Measurements from ENCODE around the gene ZFP36L1. TPM values are rescaled to one million over a fixed set of nuclear protein-coding genes. Genes with fewer than 3 reads are reported as not detected.

ZFP36L1 gene
- total and polyA plus RNA-seq, 2 experiments from 2014 or later: 219 to 1,327 TPM

- Histone ChIP-seq H3K36me3 (no peaks in the 10 kb centered on the region), H3K4me3 (no peak overlapping the region), H3K9me3 (ENCODE audit: low read depth) (no peaks in the 10 kb centered on the region), H3K27ac (peak overlapping the region; percentile 73), H3K4me1 (ENCODE audit: low read depth) (peaks cover 69% of the 10 kb centered on the region), H3K27me3 (no peaks in the 10 kb centered on the region)
- TF ChIP-seq CTCF (IDR thresholded peaks at IDR 0.05; ENCODE audit: low read depth, low read length): no peak
- no peak for DNase-seq (ENCODE audit: low read depth in 1 of 2, low spot score in 1 of 2)
These were observed 40.4 kb downstream of the ZFP36L1 start for GRCh38 chr14:68752271-68753006.

- no peak for TF ChIP-seq CTCF (IDR thresholded peaks at IDR 0.05; ENCODE audit: low read depth, low read length)
- Histone ChIP-seq H3K4me3 (no peak overlapping the region), H3K27ac (peak overlapping the region; percentile 90), H3K27me3 (no peaks in the 10 kb centered on the region), H3K4me1 (ENCODE audit: low read depth) (peaks cover 64% of the 10 kb centered on the region), H3K9me3 (ENCODE audit: low read depth) (no peaks in the 10 kb centered on the region), H3K36me3 (no peaks in the 10 kb centered on the region)
- DNase-seq (ENCODE audit: low read depth in 1 of 2, low spot score in 1 of 2): peak in 1 of 2 donors; percentile 81
These were observed 43.1 kb downstream of the ZFP36L1 start for GRCh38 chr14:68749487-68750475.

- Histone ChIP-seq H3K36me3 (no peaks in the 10 kb centered on the region), H3K9me3 (ENCODE audit: low read depth) (no peaks in the 10 kb centered on the region), H3K27me3 (no peaks in the 10 kb centered on the region), H3K4me1 (ENCODE audit: low read depth) (peaks cover 61% of the 10 kb centered on the region), H3K27ac (peak overlapping the region; percentile 90), H3K4me3 (no peak overlapping the region)
- no peak for TF ChIP-seq CTCF (IDR thresholded peaks at IDR 0.05; ENCODE audit: low read depth, low read length)
- DNase-seq (ENCODE audit: low read depth in 1 of 2, low spot score in 1 of 2): no peak
These were observed 44.2 kb downstream of the ZFP36L1 start for GRCh38 chr14:68748691-68749090.

GRCh38 chr14:68748260-68748659, 44.6 kb downstream of the ZFP36L1 start:
- peak overlapping the region; percentile 90 for H3K27ac ChIP-seq
- H3K9me3 ChIP-seq (ENCODE audit: low read depth): no peaks in the 10 kb centered on the region
- peaks cover 60% of the 10 kb centered on the region for H3K4me1 ChIP-seq (ENCODE audit: low read depth)
- TF ChIP-seq CTCF (IDR thresholded peaks at IDR 0.05; ENCODE audit: low read depth, low read length): no peak
- H3K36me3 ChIP-seq: no peaks in the 10 kb centered on the region
- no peak for DNase-seq (ENCODE audit: low read depth in 1 of 2, low spot score in 1 of 2)
- no peak overlapping the region for H3K4me3 ChIP-seq
- no peaks in the 10 kb centered on the region for H3K27me3 ChIP-seq

GRCh38 chr14:68747393-68747792, 45.5 kb downstream of the ZFP36L1 start:
- no peak for DNase-seq (ENCODE audit: low read depth in 1 of 2, low spot score in 1 of 2)
- Histone ChIP-seq H3K36me3 (no peaks in the 10 kb centered on the region), H3K27me3 (no peaks in the 10 kb centered on the region), H3K27ac (peak overlapping the region; percentile 90), H3K9me3 (ENCODE audit: low read depth) (no peaks in the 10 kb centered on the region), H3K4me1 (ENCODE audit: low read depth) (peaks cover 52% of the 10 kb centered on the region), H3K4me3 (no peak overlapping the region)
- TF ChIP-seq CTCF (IDR thresholded peaks at IDR 0.05; ENCODE audit: low read depth, low read length): no peak
